Renal cortical epithelial cell (primary cell): ENCODE results near the gene PLK3. TPM values are rescaled to one million over a fixed set of nuclear protein-coding genes. Genes with fewer than 3 reads are reported as not detected.
"Not testable (repeated sequence)": the region's sequence is repeated elsewhere in the genome, so short reads cannot be mapped to it uniquely, and the experiment has no call there.

Source experiments
- DNase-seq: peaks from one replicate; pipeline ENCODE4 v3.0.0-alpha.2; 2011; ENCODE audit warnings: low read depth
- total RNA-seq: library from RNA; depleted of rRNA; stranded (reverse); fragments of >200 nt; gene quantifications from 2 replicates; pipeline ENCODE4 v1.2.3, GENCODE V29; 2014

PLK3 gene
- total RNA-seq, 1 donor from 2014 or later: 16.6 TPM

DNA sequence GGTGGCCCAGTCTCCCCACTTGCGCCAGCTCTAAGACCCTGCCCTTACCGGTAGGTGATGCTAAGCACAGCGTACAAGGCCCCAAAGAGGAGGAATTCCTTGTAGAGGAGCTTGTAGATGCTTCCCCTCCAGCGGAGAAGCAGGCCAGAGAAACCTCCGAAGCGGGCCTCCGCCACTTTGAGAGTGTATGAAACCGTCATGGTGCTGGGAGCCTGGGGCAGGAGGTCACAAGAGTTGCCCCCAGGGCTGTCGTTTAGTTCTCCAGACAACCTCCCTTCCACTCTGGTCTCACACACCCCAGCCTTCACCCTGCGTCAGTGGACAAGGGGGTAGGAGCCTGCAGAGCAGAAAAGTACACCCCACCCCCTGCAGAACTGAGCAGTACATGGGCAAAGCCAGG lies 12.7 kb upstream of the PLK3 start:
- no peak for DNase-seq

DNA sequence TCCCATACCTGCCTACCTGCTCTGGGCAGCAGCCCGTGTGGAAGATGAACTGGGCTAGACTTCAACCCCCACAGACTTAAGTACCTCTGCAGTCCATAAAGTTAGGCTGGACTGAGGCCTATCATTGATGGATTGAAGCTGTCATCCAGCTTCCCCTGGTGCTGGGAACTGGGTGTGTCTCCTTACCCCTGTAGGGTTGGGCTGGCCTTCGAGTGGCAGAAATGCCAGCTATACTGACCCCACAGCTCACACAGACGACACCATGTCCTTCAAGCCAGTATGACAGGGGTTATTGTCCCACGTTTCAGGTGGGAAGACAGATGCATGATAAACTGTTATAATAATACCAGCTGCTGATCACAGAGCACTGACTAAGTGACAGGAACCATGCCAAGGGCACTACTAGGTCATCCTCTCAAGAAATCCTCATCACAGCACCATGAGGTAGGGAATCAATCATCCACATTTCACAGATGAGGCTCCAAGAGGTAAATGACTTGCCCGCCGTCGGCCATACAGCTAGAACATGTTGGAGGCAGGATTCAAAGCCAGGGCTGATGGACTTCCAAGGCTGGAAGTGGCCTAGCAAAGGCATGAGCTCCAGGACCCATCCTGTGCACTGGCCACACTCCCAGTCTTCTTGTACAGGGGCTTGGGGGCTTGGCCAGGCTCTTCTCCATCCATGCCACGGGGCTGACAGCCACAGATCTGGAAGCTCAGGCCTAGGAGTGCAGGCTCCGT lies 11.9 kb upstream of the PLK3 start, which contains the start of gene BEST4:
Gene BEST4 (minus strand): TSS at position 51 of the 741 bp plus-strand sequence. CDS start 465 bp downstream, outside the sequence.
- no peak for DNase-seq

DNA sequence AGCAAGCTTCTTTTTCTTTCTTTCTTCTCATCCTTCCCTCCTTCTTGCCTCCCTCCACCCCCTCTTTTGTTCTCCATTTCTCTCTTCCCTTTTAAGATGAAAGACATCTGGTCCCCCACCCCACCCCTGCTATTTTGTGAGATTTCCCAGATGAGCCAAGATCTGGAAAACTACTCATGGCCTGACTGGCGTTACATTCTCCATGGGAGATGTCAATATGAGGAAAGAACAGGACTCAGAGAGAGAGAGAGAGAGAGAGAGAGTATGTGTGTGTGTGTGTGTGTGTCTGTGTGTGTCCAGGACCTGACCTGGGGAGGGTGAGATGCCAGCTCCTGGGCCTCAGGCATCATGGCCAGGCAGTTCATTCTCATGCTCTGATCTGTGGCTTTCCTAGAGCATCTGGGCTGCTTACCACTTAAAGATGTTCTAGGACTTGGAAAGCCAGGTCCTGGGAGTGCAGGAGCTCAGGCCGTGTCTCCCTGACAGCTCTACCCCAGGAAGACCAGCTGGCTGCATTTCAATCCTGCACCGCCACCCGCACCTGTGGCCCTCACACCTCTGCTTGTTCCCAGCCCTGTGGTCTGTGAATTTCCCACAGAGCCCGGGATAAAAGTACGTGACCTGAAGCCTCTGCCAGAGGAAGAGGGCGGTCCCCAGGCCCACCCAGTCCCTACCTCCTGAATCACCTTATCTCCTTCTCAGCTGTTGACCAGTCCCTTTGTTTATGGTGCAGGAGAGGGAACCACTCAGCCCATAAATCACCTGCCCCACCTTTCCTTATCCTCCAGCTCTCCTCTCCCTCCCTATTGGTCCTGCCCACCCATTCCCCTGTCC lies 9.0 kb upstream of the PLK3 start:
- no peak for DNase-seq

DNA sequence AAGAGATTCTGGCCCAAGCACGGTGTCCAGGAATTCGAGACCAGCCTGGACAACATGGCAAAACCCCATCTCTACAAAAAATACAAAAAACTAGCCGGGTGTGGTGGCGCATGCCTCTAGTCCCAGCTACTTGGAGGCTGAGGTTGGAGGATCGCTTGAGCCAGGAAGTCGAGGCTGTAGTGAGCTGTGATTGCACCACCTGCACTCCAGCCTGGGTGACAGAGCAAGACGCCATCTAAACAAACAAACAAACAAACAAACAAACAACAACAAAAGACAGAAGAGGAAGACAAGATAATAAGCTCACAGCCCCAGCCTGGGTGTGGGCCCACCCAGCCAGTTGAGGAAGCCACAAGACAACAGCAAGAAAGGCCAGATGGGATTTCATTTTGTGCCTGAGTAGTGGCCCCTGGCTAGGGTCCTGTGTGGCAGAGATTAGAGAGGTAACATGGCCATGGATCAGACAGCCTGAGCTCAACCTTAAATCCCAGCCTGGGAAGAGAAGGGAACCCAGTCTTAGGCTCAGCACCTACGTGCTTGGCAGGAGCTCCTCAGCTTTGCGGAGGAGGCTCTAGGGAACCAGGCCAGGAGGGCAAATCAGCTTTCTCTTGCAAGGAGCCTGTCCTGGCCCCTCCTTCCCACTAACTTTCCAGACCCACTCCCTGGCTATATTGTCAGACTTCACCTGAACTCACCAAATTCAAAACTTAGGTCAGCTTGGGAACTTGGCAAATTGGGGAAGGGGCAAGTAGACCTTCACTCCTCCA lies 7.3 kb upstream of the PLK3 start:
- DNase-seq: no peak

DNA sequence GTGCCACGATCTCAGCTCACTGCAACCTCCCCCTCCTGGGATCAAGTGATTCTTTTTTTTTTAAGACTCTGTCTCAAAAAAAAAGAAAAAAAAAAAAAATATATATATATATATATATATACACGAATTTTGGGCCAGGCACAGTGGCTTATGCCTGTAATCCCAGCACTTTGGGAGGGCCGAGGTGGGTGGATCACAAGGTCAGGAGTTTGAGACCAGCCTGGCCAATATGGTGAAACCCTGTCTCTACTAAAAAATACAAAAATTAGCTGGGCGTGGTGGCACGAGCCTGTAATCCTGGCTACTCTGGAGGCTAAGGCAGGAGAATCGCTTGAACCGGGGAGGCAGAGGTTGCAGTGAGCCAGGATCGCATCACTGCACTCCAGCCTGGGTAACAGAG lies 2.3 kb upstream of the PLK3 start:
- not testable (repeated sequence) for DNase-seq

DNA sequence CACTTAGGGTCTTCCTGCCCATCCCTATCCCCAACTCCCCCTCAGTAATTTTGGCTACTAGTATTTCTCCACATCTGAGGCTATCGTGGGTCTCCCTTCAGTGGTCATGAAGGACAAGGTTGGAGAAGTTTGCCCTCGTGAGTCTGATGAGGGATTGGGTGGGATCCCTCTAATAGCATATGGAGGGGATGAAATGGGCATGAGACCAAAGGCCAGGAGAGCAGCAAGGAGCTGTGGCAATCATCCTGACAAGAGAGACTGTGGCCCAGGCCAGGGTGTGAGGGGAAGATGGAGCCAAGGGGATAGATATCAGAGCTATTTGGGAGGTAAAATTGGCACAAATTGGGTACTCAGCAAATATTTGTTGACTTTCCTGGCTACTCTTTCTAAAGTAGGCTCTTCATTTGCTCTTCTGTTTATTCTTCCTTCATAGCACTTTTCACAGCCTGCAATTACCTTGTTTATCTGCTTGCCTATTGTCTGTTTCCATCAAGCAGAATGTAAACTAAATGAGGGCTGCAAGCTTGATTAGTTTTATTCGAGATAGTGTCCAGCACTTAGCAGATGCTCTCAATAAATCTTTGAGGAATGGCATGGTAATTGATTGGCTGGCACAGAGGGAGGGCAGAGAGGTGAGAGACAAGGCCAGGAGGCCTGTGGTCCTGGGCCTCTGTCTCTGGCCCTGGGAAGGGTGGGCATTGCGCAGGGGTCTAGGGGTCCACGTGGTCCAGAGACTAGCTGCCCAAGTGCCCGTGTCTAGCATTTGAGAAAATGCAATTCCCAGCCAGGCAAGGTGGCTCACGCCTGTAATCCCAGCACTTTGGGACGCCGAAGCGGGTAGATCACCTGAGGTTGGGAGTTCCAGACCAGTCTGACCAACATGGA lies 1.5 kb upstream of the PLK3 start:
- no peak for DNase-seq

DNA sequence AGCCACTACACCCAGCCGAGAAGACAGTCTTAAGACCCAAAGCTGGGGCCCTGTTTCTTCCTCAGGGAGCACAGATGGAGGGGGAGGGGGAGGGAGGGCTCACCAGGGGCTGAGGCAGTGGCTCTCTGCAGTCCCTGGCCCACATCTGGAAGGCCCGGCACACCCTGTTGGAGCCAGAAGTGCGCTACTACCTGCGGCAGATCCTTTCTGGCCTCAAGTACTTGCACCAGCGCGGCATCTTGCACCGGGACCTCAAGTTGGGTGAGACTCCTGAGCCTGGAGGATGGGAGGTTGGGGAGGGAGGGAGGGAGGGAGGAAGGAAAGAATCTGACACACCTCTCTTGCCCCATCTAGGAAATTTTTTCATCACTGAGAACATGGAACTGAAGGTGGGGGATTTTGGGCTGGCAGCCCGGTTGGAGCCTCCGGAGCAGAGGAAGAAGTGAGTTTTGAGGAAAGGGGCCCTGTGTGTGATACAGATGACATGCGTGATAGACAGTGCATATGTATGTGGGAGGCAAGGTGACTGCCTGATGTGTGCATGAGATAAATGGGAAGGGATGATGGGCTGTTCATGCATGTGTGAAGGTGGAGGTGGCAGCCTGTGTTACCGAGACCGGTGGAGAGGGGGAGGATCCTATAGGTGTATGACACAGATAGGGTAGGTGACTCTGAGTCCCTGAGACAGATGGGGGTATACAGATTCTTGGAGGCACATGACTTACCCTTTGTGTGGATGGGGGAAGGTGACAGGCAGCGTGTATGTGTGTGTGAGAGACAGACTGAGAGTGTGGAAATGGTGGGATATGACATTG lies 1.5 kb downstream of the PLK3 start:
- no peak for DNase-seq

DNA sequence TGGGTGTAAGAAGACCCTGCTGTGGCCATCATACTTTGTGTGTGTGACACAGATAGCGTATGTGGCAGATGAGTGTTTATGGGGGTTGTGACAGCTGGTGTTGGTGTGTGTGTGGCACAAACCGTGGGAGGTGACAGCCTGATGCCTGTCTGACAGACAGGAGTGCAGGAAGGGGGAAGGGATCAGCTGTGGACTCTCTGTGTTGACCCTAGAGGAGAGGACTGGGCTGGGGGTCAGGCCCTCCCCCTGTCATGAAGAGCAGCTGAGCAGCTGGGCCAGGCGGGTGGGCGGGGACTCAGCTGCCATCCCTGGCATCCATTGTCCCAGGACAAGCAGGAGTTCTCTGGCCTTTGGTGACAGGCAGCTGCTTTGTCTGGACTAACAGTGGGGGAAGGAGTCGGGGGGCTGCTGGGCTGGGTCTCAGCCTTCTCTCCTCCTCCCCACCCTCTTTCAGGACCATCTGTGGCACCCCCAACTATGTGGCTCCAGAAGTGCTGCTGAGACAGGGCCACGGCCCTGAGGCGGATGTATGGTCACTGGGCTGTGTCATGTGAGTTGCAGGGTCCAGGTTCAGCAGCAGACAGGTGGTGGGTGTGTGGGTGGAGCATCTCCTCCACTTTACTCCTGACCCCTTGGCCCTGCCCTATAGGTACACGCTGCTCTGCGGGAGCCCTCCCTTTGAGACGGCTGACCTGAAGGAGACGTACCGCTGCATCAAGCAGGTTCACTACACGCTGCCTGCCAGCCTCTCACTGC lies 2.3 kb downstream of the PLK3 start:
- DNase-seq: no peak

DNA sequence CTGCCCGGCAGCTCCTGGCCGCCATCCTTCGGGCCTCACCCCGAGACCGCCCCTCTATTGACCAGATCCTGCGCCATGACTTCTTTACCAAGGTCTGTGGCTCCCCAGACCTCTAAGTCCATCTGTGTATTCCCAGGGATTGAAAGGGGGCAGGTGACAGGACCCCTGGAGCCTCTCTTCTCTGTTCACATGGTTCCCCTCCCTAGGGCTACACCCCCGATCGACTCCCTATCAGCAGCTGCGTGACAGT lies 2.8 kb downstream of the PLK3 start:
- DNase-seq: no peak

DNA sequence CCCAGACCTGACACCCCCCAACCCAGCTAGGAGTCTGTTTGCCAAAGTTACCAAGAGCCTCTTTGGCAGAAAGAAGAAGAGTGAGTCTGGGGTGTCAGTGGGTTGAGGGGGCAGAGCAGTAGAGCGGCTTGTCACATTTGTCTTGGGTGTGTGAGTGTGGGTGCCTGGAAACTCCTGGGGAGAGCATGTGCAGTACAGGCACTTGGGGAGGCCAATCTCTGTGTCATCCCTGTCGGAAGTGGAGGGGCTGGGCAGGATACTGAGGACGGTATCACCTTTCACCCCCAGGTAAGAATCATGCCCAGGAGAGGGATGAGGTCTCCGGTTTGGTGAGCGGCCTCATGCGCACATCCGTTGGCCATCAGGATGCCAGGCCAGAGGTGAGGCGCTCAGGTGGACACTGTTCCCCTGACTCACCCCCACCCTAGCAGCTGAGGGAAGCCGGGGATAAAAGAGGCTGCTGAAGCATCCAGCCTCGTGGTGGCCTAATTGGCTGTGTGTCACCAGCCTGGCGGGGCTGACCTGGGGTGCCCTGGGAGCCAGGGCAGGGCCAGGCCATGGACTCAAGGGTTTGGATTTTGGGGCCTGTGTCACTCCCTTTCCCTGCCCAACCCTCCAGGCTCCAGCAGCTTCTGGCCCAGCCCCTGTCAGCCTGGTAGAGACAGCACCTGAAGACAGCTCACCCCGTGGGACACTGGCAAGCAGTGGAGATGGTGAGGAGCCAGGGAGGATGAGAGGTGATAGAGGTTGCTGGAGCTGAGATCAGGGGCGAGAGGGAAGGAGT lies 3.3 kb downstream of the PLK3 start:
- DNase-seq: no peak

DNA sequence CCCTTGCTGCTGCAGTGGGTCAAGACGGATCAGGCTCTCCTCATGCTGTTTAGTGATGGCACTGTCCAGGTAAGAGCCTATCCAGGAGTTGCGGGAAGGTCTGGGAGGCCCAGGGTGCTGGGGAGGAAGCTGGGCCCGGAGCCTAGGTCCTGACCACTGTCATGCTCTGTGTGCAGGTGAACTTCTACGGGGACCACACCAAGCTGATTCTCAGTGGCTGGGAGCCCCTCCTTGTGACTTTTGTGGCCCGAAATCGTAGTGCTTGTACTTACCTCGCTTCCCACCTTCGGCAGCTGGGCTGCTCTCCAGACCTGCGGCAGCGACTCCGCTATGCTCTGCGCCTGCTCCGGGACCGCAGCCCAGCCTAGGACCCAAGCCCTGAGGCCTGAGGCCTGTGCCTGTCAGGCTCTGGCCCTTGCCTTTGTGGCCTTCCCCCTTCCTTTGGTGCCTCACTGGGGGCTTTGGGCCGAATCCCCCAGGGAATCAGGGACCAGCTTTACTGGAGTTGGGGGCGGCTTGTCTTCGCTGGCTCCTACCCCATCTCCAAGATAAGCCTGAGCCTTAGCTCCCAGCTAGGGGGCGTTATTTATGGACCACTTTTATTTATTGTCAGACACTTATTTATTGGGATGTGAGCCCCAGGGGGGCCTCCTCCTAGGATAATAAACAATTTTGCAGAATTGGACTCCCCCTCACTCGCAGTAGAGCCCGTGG lies 5.3 kb downstream of the PLK3 start:
- DNase-seq: no peak

DNA sequence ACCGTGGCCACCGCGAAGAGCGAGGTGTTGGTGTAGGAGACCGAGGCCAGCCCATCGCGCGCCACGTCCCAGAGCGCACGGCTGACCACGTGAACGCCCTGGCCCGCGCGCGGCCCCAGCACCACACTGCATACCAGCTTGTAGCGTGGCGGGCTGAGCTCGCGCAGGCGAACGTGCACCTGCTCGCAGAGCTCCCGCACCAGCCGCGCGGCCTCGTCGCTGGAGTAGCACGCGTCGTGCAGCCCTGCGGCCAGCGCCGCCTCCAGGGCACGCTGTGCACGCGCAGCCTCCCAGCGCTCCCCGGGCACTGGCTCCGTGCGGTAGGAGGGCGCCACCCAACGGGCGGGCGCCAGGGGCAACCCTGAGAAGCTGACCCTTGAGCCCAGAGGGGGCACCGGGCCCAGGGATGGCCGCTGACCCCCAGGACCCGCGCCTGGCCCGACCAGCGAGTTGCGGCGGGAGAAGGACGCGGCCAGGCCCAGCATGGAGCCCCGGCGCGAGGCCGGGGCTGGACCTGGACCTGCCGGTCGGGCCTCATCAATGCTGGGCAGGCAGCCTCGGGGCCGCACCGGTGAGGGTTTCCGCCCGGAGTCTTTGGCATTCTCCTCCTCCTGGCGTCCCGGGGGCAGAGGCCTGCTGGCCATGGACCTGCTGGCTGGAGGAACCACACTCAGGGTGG lies 6.0 kb downstream of the PLK3 start:
- no peak for DNase-seq

DNA sequence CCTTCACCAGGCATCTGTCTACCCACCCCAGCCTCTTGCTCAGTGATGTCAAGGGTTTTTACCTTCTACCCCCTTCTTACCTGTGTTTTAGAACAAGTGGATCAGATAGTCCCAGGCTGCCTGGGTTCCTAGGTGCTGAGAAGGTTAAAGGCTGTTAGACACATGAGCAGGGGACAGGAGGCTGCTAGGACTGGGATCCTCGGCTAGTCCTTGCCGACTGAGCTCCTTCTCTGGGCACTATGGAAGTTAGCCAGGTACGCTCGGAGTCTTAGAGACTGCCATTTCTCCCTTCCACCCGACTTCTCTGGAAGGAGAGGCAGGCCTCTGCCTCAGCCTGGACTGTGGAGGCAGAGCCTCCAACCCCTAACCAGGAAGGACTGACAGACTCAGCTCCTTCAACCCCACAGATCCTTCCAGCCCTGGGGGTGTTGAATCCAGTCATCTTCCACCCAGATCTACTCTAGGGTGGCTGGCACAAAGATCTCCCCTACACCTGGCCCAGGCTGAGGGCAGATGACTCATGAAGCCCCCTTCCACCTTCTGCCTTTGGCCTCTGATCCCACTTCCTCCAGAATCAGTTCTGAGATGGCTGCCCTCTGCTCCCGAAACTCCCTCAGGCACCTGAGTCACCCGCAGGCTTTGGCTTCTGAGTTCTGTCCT lies 6.7 kb downstream of the PLK3 start, which contains the start of gene DYNLT4:
Gene DYNLT4 (minus strand): TSS at position 648 of the 660 bp plus-strand sequence. CDS start 683 bp downstream, outside the sequence.
- DNase-seq: no peak

DNA sequence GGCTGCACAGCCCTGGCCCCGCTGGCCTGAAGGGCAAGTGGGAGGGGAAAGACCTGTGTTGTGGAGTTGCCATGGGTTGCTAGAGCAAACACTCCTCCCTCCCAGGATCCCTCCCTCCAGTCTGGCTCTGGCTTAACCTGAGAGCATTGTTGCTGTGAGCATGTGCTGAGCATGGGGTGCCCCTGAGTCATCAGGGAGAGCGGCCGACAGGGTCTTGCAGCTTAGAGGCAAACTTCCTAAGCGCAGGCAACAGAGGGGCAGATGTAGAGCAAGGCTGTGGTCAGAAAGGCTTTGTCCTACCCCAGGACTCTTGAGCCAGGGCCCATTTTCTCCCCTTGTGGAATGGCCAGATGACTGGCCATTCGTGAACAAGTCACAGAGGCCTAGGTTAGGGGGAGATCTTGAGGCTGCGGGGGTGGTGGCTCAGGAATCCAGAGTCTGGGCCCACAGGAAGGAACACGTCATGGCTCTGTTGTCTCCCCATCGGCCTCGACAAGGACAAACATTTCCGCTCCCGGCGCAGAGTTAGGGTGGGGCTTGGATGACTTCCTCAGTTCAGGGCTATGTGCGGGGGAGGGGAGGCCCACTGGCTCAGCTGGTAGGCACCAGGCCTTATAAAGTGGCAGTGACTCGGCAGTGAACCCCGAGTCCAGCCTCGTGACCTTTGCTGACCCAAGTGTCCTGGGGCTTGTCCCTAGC lies 7.3 kb downstream of the PLK3 start:
- peak; percentile 100 for DNase-seq

DNA sequence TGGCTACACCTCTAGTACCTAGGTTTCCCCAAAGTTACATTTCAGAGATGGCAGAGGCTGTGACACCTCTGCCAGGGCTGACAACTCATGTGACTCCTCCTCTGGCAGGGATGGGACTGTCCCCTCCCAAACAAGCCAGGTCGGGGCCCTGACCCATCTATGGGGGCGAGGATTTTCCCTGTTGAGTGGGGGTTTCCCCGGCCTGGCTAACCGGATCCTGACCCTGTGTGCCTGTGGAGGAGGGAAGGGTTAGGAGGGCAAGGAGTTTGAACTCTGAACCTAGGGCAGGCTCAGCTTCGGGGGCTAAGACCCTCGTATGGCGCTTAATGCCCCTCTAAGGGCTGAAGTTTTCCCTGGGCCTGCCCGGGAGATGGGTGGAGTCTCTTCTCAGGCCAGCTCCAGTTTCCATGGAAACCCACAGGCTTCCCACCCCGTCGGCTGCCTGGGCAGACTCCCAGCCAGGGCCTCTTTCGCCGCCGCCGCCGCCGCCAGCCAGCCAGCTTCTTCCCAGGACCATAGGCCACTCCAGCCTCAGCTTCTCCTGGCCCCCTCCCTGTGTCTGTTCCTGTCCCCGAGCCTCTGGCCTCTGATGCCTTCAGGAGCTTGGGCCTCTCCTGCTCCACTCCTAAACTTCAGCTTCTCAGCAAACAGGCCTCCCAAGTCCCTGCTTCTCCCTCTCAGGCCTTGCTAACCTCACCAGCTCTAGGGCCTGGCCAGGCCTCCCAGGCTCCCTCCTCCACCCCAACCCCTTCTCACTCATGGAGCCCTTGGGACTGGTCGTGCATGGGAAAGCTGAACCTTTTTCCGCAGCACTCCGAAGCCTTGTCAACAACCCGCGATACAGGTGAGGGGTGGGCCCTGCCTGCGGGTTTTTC lies 8.1 kb downstream of the PLK3 start, which contains the start of gene BTBD19:
Gene BTBD19 (plus strand): TSS at position 461 of the 875 bp plus-strand sequence. CDS start 298 bp downstream, at position 759.
- peak; percentile 73 for DNase-seq
